ENCODE results near the gene DTX3L. TPM values are rescaled to one million over a fixed set of nuclear protein-coding genes. Genes with fewer than 3 reads are reported as not detected.

Gene DTX3L
- total RNA-seq, 3 donors from 2014 or later = 56.0 to 68.3 (median 59.9) TPM

DNA sequence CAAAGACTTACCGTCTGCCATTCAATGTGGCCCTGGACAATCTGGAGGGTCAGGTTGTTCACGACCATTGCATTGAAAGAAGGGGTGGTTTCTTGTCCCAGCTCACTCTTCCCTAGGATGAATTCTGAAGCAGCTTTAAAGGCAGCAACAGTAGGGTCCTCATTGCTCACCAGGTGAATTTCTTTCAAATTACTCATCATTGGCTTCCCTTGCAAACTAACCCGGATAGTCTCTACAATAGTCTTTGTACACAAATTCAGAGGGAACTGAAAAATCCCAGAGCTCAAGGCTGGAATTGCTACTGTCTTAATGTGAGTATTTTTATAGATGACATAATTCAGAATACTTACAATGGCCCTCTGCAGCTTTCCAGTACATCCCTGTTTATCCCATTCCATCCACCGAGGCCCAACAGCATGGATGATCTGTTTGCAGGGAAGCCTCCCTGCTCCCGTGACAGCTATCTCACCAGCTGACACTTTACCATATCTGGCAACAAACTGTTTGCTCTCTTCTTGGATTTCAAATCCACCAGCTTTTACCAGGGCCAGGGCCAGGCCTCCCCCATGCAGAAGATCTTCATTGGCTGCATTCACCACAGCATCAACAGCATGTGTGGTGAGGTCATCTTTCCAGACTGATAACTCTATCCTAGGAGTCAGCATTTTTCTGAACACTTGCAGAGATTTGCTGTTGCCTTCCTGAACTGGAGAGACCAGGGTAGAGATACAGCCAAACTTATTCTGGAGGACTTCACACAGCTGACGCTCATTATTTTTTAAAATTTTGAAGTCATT, 8.7 kb upstream of the DTX3L start:
- no peaks in the 10 kb centered on the region for H3K36me3 ChIP-seq (ENCODE audit: low read depth)
- H3K9me3 ChIP-seq = no peaks in the 10 kb centered on the region
- TF ChIP-seq CTCF (IDR thresholded peaks at IDR 0.05) = no peak
- ATAC-seq (no peak), DNase-seq (no peak)
- intact Hi-C loops (cut with DNase I, micrococcal nuclease) = no loop called here
- no peaks in the 10 kb centered on the region for H3K4me1 ChIP-seq (ENCODE audit: low read depth)
- no peak overlapping the region for H3K4me3 ChIP-seq

DNA sequence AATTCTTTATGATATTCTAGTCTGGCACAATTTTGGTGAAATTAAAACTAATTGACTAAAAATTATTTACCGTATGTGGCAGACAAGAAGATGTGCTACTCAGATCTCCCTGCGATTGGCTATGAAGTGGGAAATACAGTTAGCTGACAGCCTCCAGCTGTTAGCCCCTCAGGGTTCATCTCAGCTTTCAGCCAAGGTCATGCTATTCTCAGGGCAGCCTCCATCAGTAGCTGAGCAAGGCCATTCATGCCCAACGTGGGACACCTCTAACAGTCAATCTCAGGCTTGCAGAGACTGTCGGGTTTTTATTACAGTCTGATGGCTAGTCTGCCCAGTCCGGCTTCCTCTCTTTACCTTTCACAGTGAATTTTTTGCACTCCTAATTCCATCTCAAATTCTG, 6.8 kb upstream of the DTX3L start:
- Histone ChIP-seq H3K9me3 (no peaks in the 10 kb centered on the region), H3K36me3 (ENCODE audit: low read depth) (no peaks in the 10 kb centered on the region), H3K4me3 (no peak overlapping the region), H3K4me1 (ENCODE audit: low read depth) (no peaks in the 10 kb centered on the region)
- TF ChIP-seq CTCF (IDR thresholded peaks at IDR 0.05) = no peak
- no peak for DNase-seq
- ATAC-seq = no peak
- intact Hi-C loops (cut with DNase I, micrococcal nuclease) = no loop called here

DNA sequence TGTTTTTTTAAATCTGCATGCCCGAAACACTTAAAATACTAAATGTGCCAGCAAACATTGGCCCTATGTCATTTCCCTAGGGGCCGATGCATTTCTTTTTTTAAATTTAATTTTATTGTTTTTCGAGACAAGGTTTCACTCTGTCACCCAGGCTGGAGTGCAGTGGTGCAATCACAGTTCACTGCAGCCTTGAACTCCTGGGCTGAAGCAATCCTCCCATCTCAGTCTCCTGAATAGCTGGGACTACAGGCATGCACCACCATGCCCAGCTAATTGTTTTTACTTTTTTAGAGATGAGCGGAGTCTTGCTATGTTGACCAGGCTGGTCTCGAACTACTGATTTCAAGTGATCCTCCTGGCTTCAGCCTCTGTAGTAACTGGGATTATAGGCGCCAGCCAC, 5.5 kb upstream of the DTX3L start:
- no peak for TF ChIP-seq CTCF (IDR thresholded peaks at IDR 0.05)
- no peak for ATAC-seq
- DNase-seq = no peak
- intact Hi-C loops (cut with DNase I, micrococcal nuclease) = no loop called here
- Histone ChIP-seq H3K9me3 (no peaks in the 10 kb centered on the region), H3K36me3 (ENCODE audit: low read depth) (no peaks in the 10 kb centered on the region), H3K4me3 (no peak overlapping the region), H3K4me1 (ENCODE audit: low read depth) (peaks cover 10% of the 10 kb centered on the region)

DNA sequence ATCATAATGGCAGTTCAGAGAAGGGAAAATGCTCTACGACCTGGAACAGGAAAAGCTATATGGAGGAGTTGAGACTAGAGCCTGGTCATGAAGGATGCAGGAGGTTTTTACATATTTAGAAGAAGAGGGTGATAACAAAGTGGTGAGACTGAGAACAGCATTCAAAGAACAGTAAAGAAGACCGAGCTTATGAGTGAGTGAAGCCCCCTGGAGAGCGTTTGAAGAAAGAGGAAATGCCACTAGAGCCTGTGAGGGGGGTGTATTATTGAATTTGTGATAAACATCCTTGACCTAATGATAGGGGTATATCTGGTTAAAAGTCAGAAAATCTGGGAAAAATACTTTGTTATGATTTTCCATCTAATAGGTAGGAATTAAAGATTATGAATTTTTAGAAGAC, 4.2 kb upstream of the DTX3L start:
- Histone ChIP-seq H3K9me3 (no peaks in the 10 kb centered on the region), H3K4me3 (no peak overlapping the region), H3K4me1 (ENCODE audit: low read depth) (peaks cover 10% of the 10 kb centered on the region), H3K36me3 (ENCODE audit: low read depth) (no peaks in the 10 kb centered on the region)
- ATAC-seq (no peak), DNase-seq (no peak)
- intact Hi-C loops (cut with DNase I, micrococcal nuclease) = loop anchor here (5.0 kb wide), 2 partner anchors 117 to 122 kb away; partner anchors contain the start of gene PARP14 (in 1 of the 2)
- TF ChIP-seq CTCF (IDR thresholded peaks at IDR 0.05) = no peak

GRCh38 chr3:122560680-122561079, 3.5 kb upstream of the DTX3L start:
- no peaks in the 10 kb centered on the region for H3K36me3 ChIP-seq (ENCODE audit: low read depth)
- peaks cover 13% of the 10 kb centered on the region for H3K4me1 ChIP-seq (ENCODE audit: low read depth)
- ATAC-seq (peak; percentile 28), DNase-seq (peak in 1 of 3 donors; percentile 84)
- no peak overlapping the region for H3K4me3 ChIP-seq
- TF ChIP-seq CTCF (IDR thresholded peaks at IDR 0.05) = peak; percentile 35
- intact Hi-C loops (cut with DNase I, micrococcal nuclease) = loop anchor here (5.0 kb wide), 2 partner anchors 117 to 122 kb away; partner anchors contain the start of gene PARP14 (in 1 of the 2)
- no peaks in the 10 kb centered on the region for H3K9me3 ChIP-seq
